ENCODE results near the gene ARHGAP15.

DNA sequence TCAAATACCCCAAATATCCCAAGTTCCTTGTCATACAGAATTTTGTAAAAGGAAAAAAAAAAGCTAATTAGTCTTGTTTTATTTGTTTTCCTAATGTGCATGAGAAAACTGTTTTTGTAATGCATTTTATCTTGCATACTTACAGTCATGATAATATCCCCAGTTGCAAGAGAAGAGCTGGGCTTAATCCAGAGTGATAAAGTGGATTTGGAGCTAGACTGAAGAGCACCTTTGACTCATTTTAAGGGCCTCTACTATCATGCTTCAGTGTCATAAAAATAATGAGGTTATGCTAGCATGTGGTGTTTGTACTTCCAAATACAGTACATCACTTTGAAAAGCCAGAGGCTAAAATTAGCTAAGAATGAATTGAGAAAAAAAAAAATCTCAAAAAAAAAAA, 26.4 kb downstream of the ARHGAP15 start:
- TF ChIP-seq POLR2A (IDR thresholded peaks at IDR 0.05): no peak
- TF ChIP-seq, protein P1, sequence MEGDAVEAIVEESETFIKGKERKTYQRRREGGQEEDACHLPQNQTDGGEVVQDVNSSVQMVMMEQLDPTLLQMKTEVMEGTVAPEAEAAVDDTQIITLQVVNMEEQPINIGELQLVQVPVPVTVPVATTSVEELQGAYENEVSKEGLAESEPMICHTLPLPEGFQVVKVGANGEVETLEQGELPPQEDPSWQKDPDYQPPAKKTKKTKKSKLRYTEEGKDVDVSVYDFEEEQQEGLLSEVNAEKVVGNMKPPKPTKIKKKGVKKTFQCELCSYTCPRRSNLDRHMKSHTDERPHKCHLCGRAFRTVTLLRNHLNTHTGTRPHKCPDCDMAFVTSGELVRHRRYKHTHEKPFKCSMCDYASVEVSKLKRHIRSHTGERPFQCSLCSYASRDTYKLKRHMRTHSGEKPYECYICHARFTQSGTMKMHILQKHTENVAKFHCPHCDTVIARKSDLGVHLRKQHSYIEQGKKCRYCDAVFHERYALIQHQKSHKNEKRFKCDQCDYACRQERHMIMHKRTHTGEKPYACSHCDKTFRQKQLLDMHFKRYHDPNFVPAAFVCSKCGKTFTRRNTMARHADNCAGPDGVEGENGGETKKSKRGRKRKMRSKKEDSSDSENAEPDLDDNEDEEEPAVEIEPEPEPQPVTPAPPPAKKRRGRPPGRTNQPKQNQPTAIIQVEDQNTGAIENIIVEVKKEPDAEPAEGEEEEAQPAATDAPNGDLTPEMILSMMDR (IDR thresholded peaks at IDR 0.05): no peak
